SU-DHL-6 (cell line): ENCODE measurements around the gene OXTR.

Source experiments
- CTCF ChIP-seq: fragments of 200-600 bp; sonication (generic); IDR thresholded peaks from one replicate; pipeline ENCODE4 v1.5.1; 2017; ENCODE audit warnings: antibody characterized with exemption, mild to moderate bottlenecking, low read length, moderate library complexity; ENCODE audit not compliant: insufficient read depth, poor library complexity, severe bottlenecking
- EZH2phosphoT487 ChIP-seq: fragments of 200-600 bp; sonication (generic), shearing (Covaris generic); conservative IDR thresholded peaks from 2 replicates; pipeline ENCODE4 v1.6.1; 2018; ENCODE audit warnings: mild to moderate bottlenecking, antibody characterized with exemption, low read length, moderate library complexity, mixed read lengths

GRCh38 chr3:8762607-8763377 is 6.6 kb downstream of the OXTR start:
- TF ChIP-seq CTCF (no peak), EZH2phosphoT487 (no peak)
